Raji (cell line): ENCODE data around the gene OOSP1.

Experiments used
- POLR2A ChIP-seq: IDR thresholded peaks from 2 replicates; pipeline ENCODE4 v1.6.1; 2011; ENCODE audit warnings: low read depth, low read length, control low read depth; ENCODE audit not compliant: insufficient read depth

Gene OOSP1

GRCh38 chr11:59953463-59954218, 15.4 kb downstream of the OOSP1 start:
- TF ChIP-seq POLR2A = no peak

GRCh38 chr11:59954219-59954847, 16.1 kb downstream of the OOSP1 start:
- TF ChIP-seq POLR2A = no peak

GRCh38 chr11:59957094-59957493, 18.9 kb downstream of the OOSP1 start:
- no peak for TF ChIP-seq POLR2A

GRCh38 chr11:59960502-59961381, 22.5 kb downstream of the OOSP1 start:
- TF ChIP-seq POLR2A = no peak

GRCh38 chr11:59962107-59962482, 23.9 kb downstream of the OOSP1 start:
- no peak for TF ChIP-seq POLR2A

- no peak for TF ChIP-seq POLR2A
Measured at GRCh38 chr11:59963733-59964132, 25.5 kb downstream of the OOSP1 start, which contains the start of gene OOSP4A. TSS of gene OOSP4A (plus strand) at chr11:59964033. CDS start at chr11:59964033, 0 bp downstream.

GRCh38 chr11:59965424-59965823, 27.2 kb downstream of the OOSP1 start:
- TF ChIP-seq POLR2A = no peak

- TF ChIP-seq POLR2A = no peak
Measured at GRCh38 chr11:59966201-59966600, 28.0 kb downstream of the OOSP1 start.

- no peak for TF ChIP-seq POLR2A
Measured at GRCh38 chr11:59967677-59968394, 29.6 kb downstream of the OOSP1 start.

GRCh38 chr11:59968395-59968783, 30.2 kb downstream of the OOSP1 start:
- TF ChIP-seq POLR2A = no peak

GRCh38 chr11:59973097-59973496, 34.9 kb downstream of the OOSP1 start:
- no peak for TF ChIP-seq POLR2A

- TF ChIP-seq POLR2A = no peak
Measured at GRCh38 chr11:59981106-59981770, 43.0 kb downstream of the OOSP1 start.

- no peak for TF ChIP-seq POLR2A
Measured at GRCh38 chr11:59983212-59983611, 45.0 kb downstream of the OOSP1 start.

GRCh38 chr11:59984368-59984767, 46.1 kb downstream of the OOSP1 start:
- TF ChIP-seq POLR2A = no peak

- TF ChIP-seq POLR2A = no peak
Measured at GRCh38 chr11:59990421-59990820, 52.2 kb downstream of the OOSP1 start.

GRCh38 chr11:59992425-59992824, 54.2 kb downstream of the OOSP1 start:
- TF ChIP-seq POLR2A = no peak
